ENCODE measurements around the gene CST7.

CST7 gene

DNA sequence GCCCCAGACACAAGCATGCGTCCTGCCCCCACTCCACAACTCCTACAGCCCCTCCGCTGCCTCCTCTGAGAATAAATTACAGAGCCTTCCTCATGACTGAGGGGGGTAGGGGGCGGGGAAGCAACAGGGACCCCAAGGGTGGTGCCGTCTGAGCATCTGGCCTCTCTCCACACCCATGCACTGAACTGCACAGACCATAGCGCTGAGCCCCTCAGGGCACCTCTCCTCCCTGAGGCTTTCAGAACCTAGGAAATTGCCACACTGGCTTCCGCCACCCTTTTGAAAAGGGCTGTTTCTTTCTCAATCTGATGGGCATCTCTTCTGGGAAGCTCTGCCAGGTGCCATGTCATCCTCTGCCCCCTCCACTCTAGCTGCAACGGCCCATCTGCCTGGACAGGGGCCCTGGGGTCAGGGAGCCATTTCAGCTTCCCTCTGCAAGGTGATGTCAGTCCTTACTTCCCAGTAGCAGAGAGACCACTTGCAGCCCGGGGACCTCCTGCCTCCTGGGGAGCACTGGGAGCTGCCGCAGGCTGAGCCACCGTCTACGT is 2.5 kb downstream of the CST7 start:
- DNase-seq: no peak

DNA sequence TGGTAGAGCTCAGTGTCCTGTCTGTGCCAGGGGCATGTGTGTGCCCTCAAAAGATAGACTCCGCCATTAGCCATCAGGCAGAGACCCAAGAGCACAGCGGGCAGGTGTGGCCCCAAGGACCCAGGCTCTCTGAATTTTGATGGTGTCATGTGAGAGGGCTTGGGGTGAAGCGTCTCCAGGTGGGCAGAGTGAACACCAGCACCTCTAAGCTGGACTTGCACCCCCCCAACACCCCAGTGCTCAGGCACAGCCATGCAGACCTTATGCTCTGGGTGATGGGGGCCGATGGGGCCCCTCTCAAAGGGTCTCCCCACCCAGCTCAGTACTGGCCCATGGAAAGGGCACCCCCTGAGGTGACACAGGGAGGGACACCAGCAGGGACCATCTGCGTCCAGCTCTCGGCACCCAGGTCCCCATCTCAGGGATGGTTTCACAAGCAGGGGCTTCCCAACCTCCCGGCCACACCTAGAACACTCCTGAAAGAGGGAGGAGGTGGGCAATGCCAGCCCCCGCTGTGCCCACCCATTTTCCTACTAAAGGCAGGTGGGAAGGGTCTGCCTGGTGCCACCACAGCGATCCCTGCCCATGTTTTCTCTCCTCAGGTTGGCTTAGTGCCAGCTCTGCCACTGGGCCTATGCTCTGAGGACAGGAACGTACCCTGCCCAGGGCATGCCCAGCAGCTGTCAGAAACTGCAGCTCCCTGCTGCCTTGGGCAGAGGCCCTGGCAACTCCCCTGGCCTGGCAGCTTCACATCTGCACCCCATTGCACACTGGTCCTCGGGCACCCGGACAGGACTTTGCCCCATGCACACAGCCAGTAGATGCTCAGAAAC is 3.5 kb downstream of the CST7 start:
- DNase-seq: no peak

DNA sequence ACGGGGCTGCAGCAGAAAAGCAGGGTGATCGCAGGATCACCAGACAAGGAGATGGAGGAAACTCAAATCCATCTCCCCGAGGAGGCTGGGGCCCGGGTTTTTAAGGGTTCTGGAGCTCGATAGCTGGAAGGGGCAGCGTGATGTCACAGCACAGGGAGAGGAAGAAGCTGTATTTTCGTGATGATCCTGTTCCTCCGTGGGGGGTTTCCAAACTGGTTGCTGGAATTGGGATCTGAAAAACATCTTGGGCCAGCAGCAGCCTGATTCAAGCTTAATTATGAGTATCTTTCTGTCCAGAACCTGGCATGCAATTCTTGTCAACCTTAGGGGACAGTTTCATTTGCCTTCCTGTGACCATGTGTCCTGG is 4.1 kb downstream of the CST7 start:
- no peak for DNase-seq

DNA sequence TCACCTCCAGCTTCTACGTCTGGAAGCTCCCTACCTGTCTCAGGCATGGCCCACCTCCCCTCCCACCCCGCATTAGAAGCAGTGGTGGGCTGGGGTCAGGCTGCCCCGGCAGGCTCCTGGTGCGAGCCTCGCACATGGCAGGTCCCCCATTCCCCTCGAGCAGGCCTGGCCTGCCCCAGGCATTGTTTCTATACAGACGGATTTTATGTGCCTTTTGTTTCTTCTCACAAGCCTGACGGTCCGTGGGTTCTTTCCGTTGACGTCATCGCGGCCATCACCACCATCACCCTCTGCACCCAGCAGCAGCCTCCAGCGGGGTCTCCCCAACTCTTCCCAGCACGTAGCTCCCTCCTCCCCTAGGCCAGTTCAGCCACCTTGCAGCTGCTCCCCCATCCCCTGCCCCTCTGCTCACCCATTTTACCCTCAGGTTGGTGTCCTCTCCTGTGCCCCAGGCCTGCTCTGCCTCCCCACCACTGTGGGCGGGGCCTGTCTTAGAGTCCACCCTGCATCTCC is 4.6 kb downstream of the CST7 start:
- DNase-seq: no peak

DNA sequence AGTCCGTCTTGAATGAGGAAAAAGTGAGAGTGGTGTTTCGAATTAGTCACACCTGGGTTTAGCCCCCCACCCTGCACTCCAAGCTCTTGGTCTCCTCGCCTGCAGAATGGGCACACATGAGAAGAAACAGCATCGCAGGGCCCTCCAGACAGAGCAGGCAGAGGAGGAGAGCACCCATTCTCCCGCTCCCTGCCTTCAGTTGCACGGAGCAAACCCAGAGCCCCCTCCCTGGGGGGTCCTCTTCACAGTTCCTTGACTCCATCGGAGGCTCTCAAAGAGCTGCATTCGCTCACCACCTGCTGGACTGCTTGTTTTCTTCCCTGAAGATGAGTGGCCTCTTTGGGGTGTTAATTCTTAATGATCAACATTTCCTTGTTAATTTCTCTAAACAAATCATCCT is 5.1 kb downstream of the CST7 start:
- no peak for DNase-seq

DNA sequence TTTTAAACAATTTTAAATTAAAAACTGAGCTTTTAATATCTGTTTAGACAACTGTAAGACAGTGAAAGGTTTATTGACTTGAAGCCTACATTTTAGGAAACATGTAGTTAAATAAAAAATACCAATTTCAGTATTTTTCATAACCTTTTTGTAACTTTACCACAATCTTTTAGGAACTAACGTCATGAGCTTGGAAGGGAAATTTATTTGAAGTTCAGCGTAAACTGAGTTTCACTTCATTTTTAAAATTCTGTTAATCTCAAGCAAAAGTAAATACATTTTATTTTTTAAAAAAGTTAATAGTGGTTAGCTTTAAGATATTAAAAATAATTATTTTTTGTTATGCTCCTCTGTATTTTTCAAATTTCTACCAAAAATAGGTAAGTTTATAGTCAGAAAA is 5.5 kb downstream of the CST7 start:
- no peak for DNase-seq

DNA sequence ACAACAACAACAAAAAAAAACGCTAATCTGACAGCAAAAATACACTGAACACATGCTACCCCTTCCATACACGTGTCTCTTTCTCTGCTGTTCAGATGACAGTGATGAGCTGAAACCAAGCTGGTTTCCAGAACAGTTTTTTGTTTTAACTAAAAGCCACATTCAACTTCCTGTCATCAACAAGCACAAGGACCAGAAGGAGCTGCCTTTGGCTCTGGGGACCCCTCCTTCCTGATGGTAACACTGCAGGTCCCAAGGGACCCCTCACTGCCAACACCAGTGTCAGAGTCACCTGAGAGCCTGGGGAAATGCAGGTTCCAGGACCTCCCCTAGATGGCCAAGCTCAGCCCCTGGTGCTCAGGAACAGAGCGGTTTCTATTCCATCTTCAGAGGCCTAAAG is 6.0 kb downstream of the CST7 start:
- DNase-seq: no peak

DNA sequence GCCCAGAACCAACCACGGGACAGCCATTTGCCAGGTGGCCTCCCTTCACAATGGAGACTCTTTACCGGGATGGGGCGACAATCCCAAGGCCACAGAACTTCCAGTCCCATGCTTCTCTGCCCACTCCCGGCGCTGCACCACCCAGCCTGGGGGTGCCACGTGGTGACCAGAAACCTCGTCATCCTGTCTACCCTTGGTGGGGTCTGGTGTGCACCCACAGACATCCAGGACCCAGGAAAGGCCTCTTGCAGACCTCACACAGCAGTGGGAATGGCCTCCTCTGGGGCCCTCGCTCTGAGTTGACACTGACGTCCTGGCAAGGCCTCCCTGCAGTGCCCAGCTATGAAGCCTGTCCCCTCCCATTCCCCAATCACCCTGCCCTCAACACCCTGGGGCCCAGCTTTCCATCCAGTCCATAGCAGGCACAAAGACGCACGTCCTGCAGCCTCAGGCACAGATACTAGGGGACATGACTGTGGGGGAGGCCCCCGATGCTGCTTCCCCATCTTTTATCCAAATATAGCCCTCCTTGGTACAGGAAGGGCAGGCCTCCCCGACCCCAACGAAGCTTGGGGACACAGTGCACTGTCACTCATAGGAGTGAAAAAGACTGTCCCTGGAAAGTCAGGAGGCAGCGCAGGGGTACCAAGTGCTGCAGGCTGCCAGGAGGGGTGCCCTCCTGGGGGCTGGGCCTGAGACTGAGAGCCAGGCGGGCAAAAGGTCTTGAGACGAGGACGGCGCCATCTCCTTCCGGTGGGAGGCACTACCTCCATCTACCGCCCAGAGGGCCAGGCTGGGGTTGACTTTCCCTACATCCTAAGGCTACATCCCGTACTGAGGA is 7.2 kb downstream of the CST7 start:
- DNase-seq: no peak

DNA sequence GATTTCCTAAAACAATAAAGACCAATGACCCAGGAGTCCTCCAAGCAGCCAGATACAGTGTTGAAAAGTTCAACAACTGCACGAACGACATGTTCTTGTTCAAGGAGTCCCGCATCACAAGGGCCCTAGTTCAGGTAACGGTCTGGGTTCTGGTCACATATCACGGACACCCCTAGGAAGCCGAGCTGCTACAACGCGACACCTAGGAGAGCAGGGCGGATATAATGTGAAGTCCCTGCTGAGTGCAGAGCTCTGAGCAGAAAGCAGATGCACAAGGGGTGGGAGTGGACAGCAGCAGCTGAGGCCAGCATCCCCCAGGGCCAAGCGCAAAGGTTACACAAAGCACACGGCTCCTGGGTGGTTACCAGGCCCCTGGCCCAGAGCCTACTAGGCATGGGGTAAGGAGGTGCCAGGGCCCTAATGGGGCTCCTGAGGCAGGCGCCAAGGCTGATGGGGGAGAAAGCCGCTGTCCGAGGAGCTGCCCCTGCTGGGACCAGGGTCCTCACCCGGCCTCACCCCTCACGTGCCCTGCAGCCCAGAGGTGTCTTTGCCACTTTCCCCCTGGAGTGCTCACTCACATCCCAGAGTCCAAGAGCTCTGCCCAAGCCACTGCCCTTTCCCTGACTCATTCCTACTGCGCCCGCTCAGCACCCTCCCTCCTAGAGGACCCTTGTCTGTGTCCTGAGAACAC is 8.4 kb downstream of the CST7 start:
- no peak for DNase-seq

DNA sequence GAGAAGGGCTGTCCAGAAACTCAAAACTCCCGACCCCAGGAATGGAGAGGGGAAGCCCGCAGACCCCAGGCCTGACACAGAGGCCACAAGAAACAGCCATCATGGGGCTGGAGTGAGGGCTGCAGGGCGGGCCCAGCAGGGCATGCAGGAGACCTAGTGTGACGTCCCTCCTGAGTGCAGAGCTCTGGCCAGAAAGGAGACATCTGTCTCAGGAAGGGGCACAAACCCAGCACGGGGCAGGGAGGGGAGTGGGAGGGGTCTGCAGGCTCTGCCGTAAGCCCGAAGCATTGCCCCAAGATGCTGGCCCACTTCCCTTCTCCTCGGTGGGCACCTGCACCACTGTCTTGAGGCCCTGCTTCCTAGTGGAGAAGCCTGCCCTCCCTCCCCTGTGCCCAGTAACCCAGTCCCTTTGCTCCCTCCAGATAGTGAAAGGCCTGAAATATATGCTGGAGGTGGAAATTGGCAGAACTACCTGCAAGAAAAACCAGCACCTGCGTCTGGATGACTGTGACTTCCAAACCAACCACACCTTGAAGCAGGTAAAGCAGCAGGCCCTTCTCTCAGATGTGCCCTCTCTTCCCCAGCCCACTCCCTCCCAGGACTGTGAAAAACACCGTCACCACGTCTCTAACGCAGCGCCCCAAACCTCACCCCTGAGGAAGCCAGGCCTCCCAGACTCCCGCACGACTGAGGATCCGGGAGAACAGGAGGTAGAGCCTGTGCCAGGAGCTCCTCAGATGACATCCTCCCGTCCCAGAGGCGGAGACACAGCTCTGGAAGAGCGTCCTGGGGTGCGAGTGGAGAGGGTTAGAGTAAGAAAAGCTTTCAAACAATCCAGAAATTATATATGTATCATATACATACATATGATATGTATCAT is 9.7 kb downstream of the CST7 start:
- no peak for DNase-seq

DNA sequence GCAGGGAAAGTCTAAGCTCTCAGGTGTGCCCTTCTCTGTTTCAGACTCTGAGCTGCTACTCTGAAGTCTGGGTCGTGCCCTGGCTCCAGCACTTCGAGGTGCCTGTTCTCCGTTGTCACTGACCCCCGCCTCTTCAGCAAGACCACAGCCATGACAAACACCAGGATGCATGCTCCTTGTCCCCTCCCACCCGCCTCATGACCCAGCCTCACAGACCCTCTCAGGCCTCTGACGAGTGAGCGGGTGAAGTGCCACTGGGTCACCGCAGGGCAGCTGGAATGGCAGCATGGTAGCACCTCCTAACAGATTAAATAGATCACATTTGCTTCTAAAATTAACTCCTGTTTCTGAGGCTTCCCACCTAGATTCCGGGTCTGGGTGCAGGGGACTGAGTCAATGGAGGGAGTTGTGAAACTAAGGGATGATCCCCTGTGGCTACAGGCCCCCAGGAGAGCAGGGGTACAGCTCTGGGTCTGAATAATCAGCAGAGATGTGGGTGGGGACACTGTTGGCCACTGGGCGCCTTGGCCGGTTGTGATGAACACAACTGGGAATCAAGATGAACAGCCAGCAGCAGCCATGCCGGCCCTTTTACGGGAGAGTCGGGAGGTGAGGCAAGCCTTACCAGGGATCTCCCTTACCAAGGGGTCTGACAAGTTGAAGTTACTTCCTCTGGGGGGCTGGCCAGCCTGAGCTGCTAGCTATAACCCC is 10.7 kb downstream of the CST7 start:
- DNase-seq: no peak

DNA sequence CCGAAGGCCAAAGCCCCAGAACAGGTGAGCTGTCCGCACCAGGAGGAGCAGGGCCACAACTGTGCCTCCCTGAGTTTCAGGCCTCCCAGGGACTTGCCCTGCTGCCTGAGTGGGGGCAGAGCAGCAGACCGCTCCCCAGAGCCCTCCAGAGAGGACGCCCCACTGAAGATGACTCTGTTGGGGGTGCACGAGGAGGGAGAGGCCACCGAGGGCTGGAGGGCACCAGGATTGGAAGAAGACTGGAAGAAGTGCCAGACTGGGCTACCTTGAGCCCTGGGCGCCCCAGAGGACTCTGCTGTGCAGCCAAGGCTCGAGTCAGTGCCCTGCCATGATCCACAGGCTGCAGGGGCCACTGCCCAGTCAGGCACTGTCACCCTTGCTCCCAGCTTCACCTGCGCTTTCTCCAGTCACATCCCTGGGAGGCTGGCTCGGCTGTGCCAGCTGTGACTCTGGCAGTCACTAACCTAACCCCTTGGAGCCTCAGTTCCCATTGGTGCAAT is 11.3 kb downstream of the CST7 start:
- no peak for DNase-seq

DNA sequence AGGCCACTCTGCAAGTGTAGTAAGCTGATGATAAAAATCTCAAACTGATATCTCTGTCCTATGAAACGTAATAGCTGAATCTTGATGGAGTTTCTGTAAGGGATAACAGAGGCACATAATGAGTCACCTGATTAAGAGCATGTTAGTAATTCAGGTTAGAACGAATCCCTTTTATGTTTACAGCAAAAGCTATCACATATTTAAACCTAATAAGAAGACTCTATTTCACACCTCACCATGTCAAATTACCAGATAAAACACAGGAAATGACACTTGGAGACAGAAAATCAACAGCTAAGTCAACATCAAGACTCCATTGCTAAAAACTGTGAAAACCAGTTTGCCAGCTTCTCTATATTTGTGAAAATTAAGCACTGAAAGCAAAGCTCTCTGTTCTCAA is 11.8 kb downstream of the CST7 start:
- no peak for DNase-seq

DNA sequence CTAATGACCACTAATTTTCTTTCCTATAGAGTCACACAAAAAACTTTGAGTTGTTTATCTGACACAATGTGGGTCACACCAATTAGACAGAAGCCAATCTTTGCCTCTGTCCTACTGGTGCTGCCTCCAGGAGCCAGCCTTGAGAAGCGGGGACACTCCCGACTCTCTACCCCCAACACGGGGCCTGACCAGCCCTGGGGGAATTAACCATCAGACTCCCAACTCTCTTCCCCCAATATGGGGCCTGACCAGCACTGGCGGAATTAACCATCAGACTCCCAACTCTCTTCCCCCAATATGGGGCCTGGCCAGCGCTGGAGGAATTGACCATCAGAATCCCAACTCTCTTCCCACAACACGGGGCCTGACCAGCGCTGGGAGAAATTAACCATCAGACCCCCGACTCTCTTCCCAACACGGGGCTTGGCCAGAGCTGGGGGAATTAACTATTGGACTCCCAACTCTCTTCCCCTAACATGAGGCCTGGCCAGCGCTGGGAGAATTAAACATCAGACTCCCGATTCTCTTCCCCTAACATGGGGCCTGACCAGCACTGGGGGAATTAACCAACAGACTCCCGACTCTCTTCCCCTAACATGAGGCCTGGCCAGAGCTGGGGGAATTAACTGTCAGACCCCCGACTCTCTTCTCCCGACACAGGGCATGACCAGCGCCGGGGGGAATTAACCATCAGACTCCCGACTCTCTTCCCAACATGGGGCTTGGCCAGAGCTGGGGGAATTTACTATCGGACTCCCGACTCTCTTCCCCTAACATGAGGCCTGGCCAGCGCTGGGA is 12.5 kb downstream of the CST7 start:
- no peak for DNase-seq

DNA sequence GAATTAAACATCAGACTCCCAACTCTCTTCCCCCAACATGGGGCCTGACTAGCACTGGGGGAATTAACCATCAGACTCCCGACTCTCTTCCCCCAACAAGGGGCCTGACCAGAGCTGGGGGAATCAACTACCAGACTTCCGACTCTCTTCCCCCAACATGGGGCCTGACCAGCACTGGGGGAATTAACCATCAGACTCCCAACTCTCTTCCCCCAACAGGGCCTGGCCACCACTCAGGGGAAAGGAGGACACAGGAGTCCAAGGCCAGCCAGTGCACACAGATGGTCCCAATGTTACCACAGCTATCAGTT is 13.1 kb downstream of the CST7 start:
- no peak for DNase-seq

DNA sequence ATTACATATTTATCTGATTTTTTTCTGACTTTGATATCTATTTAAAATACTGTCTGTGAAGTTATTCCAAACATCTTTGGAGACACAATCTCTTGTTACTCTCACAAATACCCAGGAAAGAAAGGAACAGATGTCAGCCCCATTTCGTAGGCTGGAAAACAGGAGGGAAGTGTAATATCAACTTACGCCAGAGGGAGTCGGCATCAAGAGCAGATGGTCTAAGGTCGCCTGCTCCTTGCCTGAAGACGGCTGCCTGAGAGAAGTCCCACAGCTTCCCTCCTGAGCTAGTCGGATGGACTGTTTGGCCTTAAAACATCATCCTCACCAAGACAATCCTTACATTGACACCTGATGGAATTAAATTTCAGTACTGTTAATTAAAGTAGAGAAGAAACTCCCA is 13.4 kb downstream of the CST7 start:
- no peak for DNase-seq

DNA sequence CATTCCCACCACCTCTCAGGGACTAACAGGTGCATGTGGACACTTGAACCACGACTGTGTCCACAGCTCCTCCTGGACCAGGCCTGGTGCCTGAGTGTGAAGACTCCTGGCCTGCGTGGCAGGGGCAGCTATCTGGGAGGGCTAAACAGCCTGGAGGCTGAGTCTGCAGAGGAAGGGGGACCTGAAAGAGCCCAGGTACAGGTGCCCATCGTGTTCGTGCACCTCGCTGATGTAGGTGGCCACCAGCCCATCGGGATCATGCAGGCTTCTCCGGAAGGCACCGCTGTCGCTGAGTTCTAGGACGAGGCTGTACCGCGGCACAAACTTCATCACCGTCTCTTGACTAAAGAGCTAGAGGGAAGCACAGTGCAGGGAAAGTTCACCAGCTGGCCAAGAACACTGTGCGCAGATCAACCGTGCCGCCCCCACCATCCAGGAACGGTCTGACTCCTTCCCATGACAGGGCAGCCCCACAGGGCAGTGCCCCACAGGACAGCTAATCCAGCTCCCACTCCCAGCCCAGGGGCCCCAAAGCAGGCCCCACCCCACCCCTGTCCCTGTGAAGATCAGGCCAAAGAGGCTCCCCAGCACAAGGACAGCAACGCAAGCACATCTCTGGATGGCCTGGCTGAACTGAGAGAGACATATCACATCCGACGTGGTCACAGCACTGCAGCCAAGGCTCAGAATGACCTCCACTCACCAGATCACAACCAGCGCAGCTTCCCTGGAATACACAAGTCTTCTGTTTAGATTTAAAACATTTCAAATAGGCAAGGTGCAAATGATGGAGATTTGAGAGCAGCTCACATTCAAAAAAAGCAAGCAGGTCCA is 14.8 kb downstream of the CST7 start:
- DNase-seq: no peak

DNA sequence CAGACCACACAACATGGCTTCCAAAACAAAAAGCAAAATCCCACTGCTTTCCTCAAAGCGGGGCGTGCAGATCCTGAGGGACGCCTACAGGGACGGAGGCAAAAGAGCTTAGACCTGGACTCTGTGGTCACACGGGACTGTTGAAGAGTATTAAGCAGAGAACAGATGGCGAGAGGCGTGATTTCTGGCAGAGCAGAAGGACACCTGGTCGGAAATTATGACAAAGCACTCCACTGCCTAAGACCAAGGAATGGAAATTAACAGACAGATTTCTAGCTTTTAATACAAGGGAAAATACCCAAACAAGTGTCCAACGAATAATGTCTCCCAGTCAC is 15.4 kb downstream of the CST7 start:
- DNase-seq: no peak

DNA sequence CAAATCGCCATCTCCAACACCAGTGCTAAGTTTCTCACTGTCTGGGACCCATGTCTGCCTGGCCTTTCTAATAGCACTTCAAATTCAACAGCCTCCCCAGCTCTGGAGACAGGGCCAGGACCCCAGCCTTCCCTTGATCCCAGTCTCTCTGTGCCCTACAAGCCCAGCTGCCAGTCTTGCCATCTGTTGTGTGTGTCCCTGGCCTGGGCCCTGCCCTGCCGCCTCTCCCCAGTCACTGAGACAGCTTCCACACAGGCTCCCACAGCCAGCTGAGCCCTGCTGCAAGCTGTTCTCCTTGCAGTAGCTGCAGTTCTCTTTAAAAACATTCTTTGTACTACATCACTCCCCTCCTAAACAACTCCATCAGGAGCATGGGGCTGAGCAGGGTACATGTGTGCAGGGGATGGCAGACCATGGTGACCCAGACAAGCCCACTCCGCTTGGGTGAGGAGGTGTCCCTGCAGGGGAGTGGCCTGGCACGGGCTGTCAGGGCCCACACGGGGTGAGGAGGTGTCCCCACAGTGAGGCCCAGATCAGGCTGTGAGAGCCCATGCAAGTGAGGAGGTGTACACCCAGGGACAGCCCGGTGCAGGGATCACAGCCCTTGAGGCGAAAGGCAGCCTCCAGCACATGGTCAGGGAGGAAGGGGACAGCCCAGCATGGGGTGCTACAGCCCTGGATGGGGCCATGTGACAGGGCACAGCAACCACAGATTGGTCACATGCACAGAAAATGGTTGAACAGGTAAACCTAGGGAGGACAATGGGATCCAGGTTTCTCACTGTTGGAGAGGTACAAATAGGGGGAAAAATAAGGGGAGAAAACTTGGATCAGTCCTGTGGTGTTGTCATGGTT is 16.2 kb downstream of the CST7 start:
- no peak for DNase-seq
